ENCODE measurements around the gene SMAD3.

SMAD3 gene

GRCh38 chr15:67218428-67218827 is 153.0 kb downstream of the SMAD3 start:
- H3K27ac ChIP-seq (ENCODE audit: low read depth, low read length) = no peak overlapping the region
- no peak overlapping the region for H3K9ac ChIP-seq (ENCODE audit: low read depth, low read length)
- peaks cover 3% of the 10 kb centered on the region; the same call in 1 of the 2 replicates for H3K36me3 ChIP-seq (ENCODE audit: control insufficient read depth, insufficient read depth, low read length)
- no peaks in the 10 kb centered on the region for H3K4me1 ChIP-seq (ENCODE audit: control insufficient read depth, insufficient read depth, low read length)
- no peak overlapping the region for H3K4me3 ChIP-seq (ENCODE audit: low read depth, low read length)
- H3K9me3 ChIP-seq (ENCODE audit: control insufficient read depth, insufficient read depth, low read length) = no peaks in the 10 kb centered on the region
- no peaks in the 10 kb centered on the region for H3K27me3 ChIP-seq (ENCODE audit: control insufficient read depth, insufficient read depth, low read length)

GRCh38 chr15:67219288-67219687 is 153.9 kb downstream of the SMAD3 start:
- Histone ChIP-seq H3K9me3 (ENCODE audit: control insufficient read depth, insufficient read depth, low read length) (no peaks in the 10 kb centered on the region), H3K27ac (ENCODE audit: low read depth, low read length) (no peak overlapping the region), H3K9ac (ENCODE audit: low read depth, low read length) (no peak overlapping the region), H3K27me3 (ENCODE audit: control insufficient read depth, insufficient read depth, low read length) (no peaks in the 10 kb centered on the region), H3K4me1 (ENCODE audit: control insufficient read depth, insufficient read depth, low read length) (no peaks in the 10 kb centered on the region), H3K36me3 (ENCODE audit: control insufficient read depth, insufficient read depth, low read length) (peaks cover 3% of the 10 kb centered on the region; the same call in 1 of the 2 replicates), H3K4me3 (ENCODE audit: low read depth, low read length) (no peak overlapping the region)

- no peak overlapping the region for H3K4me3 ChIP-seq (ENCODE audit: low read depth, low read length)
- H3K9me3 ChIP-seq (ENCODE audit: control insufficient read depth, insufficient read depth, low read length) = no peaks in the 10 kb centered on the region
- no peak overlapping the region for H3K27ac ChIP-seq (ENCODE audit: low read depth, low read length)
- H3K9ac ChIP-seq (ENCODE audit: low read depth, low read length) = no peak overlapping the region
- H3K4me1 ChIP-seq (ENCODE audit: control insufficient read depth, insufficient read depth, low read length) = no peaks in the 10 kb centered on the region
- no peaks in the 10 kb centered on the region for H3K27me3 ChIP-seq (ENCODE audit: control insufficient read depth, insufficient read depth, low read length)
- peaks cover 11% of the 10 kb centered on the region; the same call in 1 of the 2 replicates for H3K36me3 ChIP-seq (ENCODE audit: control insufficient read depth, insufficient read depth, low read length)
These were observed 159.5 kb downstream of the SMAD3 start for GRCh38 chr15:67224889-67225288.

GRCh38 chr15:67225336-67225735 is 159.9 kb downstream of the SMAD3 start:
- Histone ChIP-seq H3K27me3 (ENCODE audit: control insufficient read depth, insufficient read depth, low read length) (no peaks in the 10 kb centered on the region), H3K9ac (ENCODE audit: low read depth, low read length) (no peak overlapping the region), H3K36me3 (ENCODE audit: control insufficient read depth, insufficient read depth, low read length) (peaks cover 15% of the 10 kb centered on the region), H3K9me3 (ENCODE audit: control insufficient read depth, insufficient read depth, low read length) (no peaks in the 10 kb centered on the region), H3K27ac (ENCODE audit: low read depth, low read length) (no peak overlapping the region), H3K4me1 (ENCODE audit: control insufficient read depth, insufficient read depth, low read length) (no peaks in the 10 kb centered on the region), H3K4me3 (ENCODE audit: low read depth, low read length) (no peak overlapping the region)

- Histone ChIP-seq H3K27me3 (ENCODE audit: control insufficient read depth, insufficient read depth, low read length) (no peaks in the 10 kb centered on the region), H3K9ac (ENCODE audit: low read depth, low read length) (no peak overlapping the region), H3K4me1 (ENCODE audit: control insufficient read depth, insufficient read depth, low read length) (no peaks in the 10 kb centered on the region), H3K9me3 (ENCODE audit: control insufficient read depth, insufficient read depth, low read length) (no peaks in the 10 kb centered on the region), H3K27ac (ENCODE audit: low read depth, low read length) (no peak overlapping the region), H3K36me3 (ENCODE audit: control insufficient read depth, insufficient read depth, low read length) (peaks cover 25% of the 10 kb centered on the region), H3K4me3 (ENCODE audit: low read depth, low read length) (no peak overlapping the region)
These were observed 162.0 kb downstream of the SMAD3 start for GRCh38 chr15:67227431-67227830.

GRCh38 chr15:67227846-67228245 is 162.4 kb downstream of the SMAD3 start:
- Histone ChIP-seq H3K9me3 (ENCODE audit: control insufficient read depth, insufficient read depth, low read length) (no peaks in the 10 kb centered on the region), H3K4me3 (ENCODE audit: low read depth, low read length) (no peak overlapping the region), H3K36me3 (ENCODE audit: control insufficient read depth, insufficient read depth, low read length) (peaks cover 28% of the 10 kb centered on the region), H3K27me3 (ENCODE audit: control insufficient read depth, insufficient read depth, low read length) (no peaks in the 10 kb centered on the region), H3K9ac (ENCODE audit: low read depth, low read length) (no peak overlapping the region), H3K4me1 (ENCODE audit: control insufficient read depth, insufficient read depth, low read length) (no peaks in the 10 kb centered on the region), H3K27ac (ENCODE audit: low read depth, low read length) (no peak overlapping the region)

- Histone ChIP-seq H3K9ac (ENCODE audit: low read depth, low read length) (no peak overlapping the region), H3K4me1 (ENCODE audit: control insufficient read depth, insufficient read depth, low read length) (no peaks in the 10 kb centered on the region), H3K36me3 (ENCODE audit: control insufficient read depth, insufficient read depth, low read length) (peaks cover 33% of the 10 kb centered on the region), H3K9me3 (ENCODE audit: control insufficient read depth, insufficient read depth, low read length) (no peaks in the 10 kb centered on the region), H3K4me3 (ENCODE audit: low read depth, low read length) (no peak overlapping the region), H3K27me3 (ENCODE audit: control insufficient read depth, insufficient read depth, low read length) (no peaks in the 10 kb centered on the region), H3K27ac (ENCODE audit: low read depth, low read length) (no peak overlapping the region)
These were observed 162.9 kb downstream of the SMAD3 start for GRCh38 chr15:67228286-67228685.

- H3K27me3 ChIP-seq (ENCODE audit: control insufficient read depth, insufficient read depth, low read length) = no peaks in the 10 kb centered on the region
- H3K36me3 ChIP-seq (ENCODE audit: control insufficient read depth, insufficient read depth, low read length) = peaks cover 44% of the 10 kb centered on the region
- H3K27ac ChIP-seq (ENCODE audit: low read depth, low read length) = no peak overlapping the region
- H3K9ac ChIP-seq (ENCODE audit: low read depth, low read length) = no peak overlapping the region
- H3K9me3 ChIP-seq (ENCODE audit: control insufficient read depth, insufficient read depth, low read length) = no peaks in the 10 kb centered on the region
- H3K4me1 ChIP-seq (ENCODE audit: control insufficient read depth, insufficient read depth, low read length) = no peaks in the 10 kb centered on the region
- H3K4me3 ChIP-seq (ENCODE audit: low read depth, low read length) = no peak overlapping the region
These were observed 165.1 kb downstream of the SMAD3 start for GRCh38 chr15:67230504-67230903.

GRCh38 chr15:67232591-67232990 is 167.2 kb downstream of the SMAD3 start:
- Histone ChIP-seq H3K27ac (ENCODE audit: low read depth, low read length) (no peak overlapping the region), H3K4me1 (ENCODE audit: control insufficient read depth, insufficient read depth, low read length) (no peaks in the 10 kb centered on the region), H3K4me3 (ENCODE audit: low read depth, low read length) (no peak overlapping the region), H3K36me3 (ENCODE audit: control insufficient read depth, insufficient read depth, low read length) (peaks cover 49% of the 10 kb centered on the region), H3K27me3 (ENCODE audit: control insufficient read depth, insufficient read depth, low read length) (no peaks in the 10 kb centered on the region), H3K9ac (ENCODE audit: low read depth, low read length) (no peak overlapping the region), H3K9me3 (ENCODE audit: control insufficient read depth, insufficient read depth, low read length) (no peaks in the 10 kb centered on the region)

- no peak overlapping the region for H3K4me3 ChIP-seq (ENCODE audit: low read depth, low read length)
- no peaks in the 10 kb centered on the region for H3K9me3 ChIP-seq (ENCODE audit: control insufficient read depth, insufficient read depth, low read length)
- no peak overlapping the region for H3K27ac ChIP-seq (ENCODE audit: low read depth, low read length)
- H3K27me3 ChIP-seq (ENCODE audit: control insufficient read depth, insufficient read depth, low read length) = no peaks in the 10 kb centered on the region
- no peak overlapping the region for H3K9ac ChIP-seq (ENCODE audit: low read depth, low read length)
- peaks cover 25% of the 10 kb centered on the region for H3K4me1 ChIP-seq (ENCODE audit: control insufficient read depth, insufficient read depth, low read length)
- peaks cover 5% of the 10 kb centered on the region; the same call in 1 of the 2 replicates for H3K36me3 ChIP-seq (ENCODE audit: control insufficient read depth, insufficient read depth, low read length)
These were observed 175.1 kb downstream of the SMAD3 start for GRCh38 chr15:67240235-67241131.

- H3K4me1 ChIP-seq (ENCODE audit: control insufficient read depth, insufficient read depth, low read length) = peaks cover 25% of the 10 kb centered on the region
- no peak overlapping the region for H3K9ac ChIP-seq (ENCODE audit: low read depth, low read length)
- H3K27ac ChIP-seq (ENCODE audit: low read depth, low read length) = no peak overlapping the region
These were observed 175.9 kb downstream of the SMAD3 start for GRCh38 chr15:67241132-67241855.

More at GRCh38 chr15:67241132-67241855, 175.9 kb downstream of the SMAD3 start:
- H3K27me3 ChIP-seq (ENCODE audit: control insufficient read depth, insufficient read depth, low read length) = no peaks in the 10 kb centered on the region
- H3K9me3 ChIP-seq (ENCODE audit: control insufficient read depth, insufficient read depth, low read length) = no peaks in the 10 kb centered on the region
- no peak overlapping the region for H3K4me3 ChIP-seq (ENCODE audit: low read depth, low read length)
- peaks cover under 1% of the 10 kb centered on the region; the same call in 1 of the 2 replicates for H3K36me3 ChIP-seq (ENCODE audit: control insufficient read depth, insufficient read depth, low read length)

Data from HUES48 (cell line).